HG03469 (cell line): Measurements from ENCODE around the gene TEX19.
"Not testable (repeated sequence)": the region's sequence is repeated elsewhere in the genome, so short reads cannot be mapped to it uniquely, and the experiment has no call there.

Experiments
- ATAC-seq: cut with Tn5 transposase; IDR thresholded peaks from one replicate; pipeline ENCODE4 v1.9.1; 2021; ENCODE audit warnings: mild to moderate bottlenecking, moderate library complexity, moderate number of reproducible peaks; ENCODE audit not compliant: unreplicated experiment

Gene TEX19

GRCh38 chr17:82406131-82406671 lies 47.2 kb downstream of the TEX19 start:
- no peak for ATAC-seq

GRCh38 chr17:82407255-82407654 lies 48.2 kb downstream of the TEX19 start:
- ATAC-seq: no peak

GRCh38 chr17:82408288-82408937 lies 49.4 kb downstream of the TEX19 start:
- ATAC-seq: no peak

GRCh38 chr17:82408938-82409318 lies 49.9 kb downstream of the TEX19 start:
- ATAC-seq: no peak

- no peak for ATAC-seq
These were observed 51.1 kb downstream of the TEX19 start for GRCh38 chr17:82410014-82410716.

- ATAC-seq: no peak
These were observed 52.5 kb downstream of the TEX19 start for GRCh38 chr17:82411396-82412053.

GRCh38 chr17:82412081-82412480 lies 53.0 kb downstream of the TEX19 start:
- ATAC-seq: not testable (repeated sequence)

- no peak for ATAC-seq
These were observed 53.8 kb downstream of the TEX19 start for GRCh38 chr17:82412535-82413520.
